RWPE2 (cell line): ENCODE measurements around the gene MRC2.

Experiments used
- ATAC-seq: fragments of 200-7000 bp; cut with Tn5 transposase; 3 replicates; pipeline ENCODE4 v1.9.1; 2021; ENCODE audit warnings: low read depth
- DNase-seq: peaks from one replicate; pipeline ENCODE4 v3.0.0-alpha.2; 2020; ENCODE audit warnings: low spot score
- H3K27ac ChIP-seq: fragments of 450-650 bp; 2 replicates; pipeline ENCODE4 v1.5.1; 2017; ENCODE audit warnings: mild to moderate bottlenecking; ENCODE audit not compliant: poor library complexity, severe bottlenecking
- H3K27me3 ChIP-seq: fragments of 250-450 bp; sonication (Bioruptor Pico); 2 replicates; pipeline ENCODE4 v1.5.1; 2021; ENCODE audit warnings: mild to moderate bottlenecking, moderate library complexity; ENCODE audit not compliant: insufficient read depth, poor library complexity, severe bottlenecking
- H3K36me3 ChIP-seq: fragments of 250-450 bp; sonication (Bioruptor Pico); 2 replicates; pipeline ENCODE4 v1.5.1; 2020; ENCODE audit warnings: low read depth, mild to moderate bottlenecking, moderate library complexity
- H3K4me1 ChIP-seq: fragments of 250-450 bp; sonication (Bioruptor Pico); 2 replicates; pipeline ENCODE4 v1.5.1; 2021; ENCODE audit warnings: mild to moderate bottlenecking, moderate library complexity; ENCODE audit not compliant: insufficient read depth, poor library complexity, severe bottlenecking
- H3K4me3 ChIP-seq: fragments of 250-450 bp; sonication (Bioruptor Pico); 2 replicates; pipeline ENCODE4 v1.5.1; 2021; ENCODE audit warnings: mild to moderate bottlenecking, moderate library complexity; ENCODE audit not compliant: severe bottlenecking
- H3K9me3 ChIP-seq: fragments of 250-450 bp; sonication (Bioruptor Pico); 2 replicates; pipeline ENCODE4 v1.5.1; 2021; ENCODE audit warnings: mild to moderate bottlenecking, moderate library complexity; ENCODE audit not compliant: severe bottlenecking
- TF ChIP-seq, protein P1 (sequence below): fragments of 450-650 bp; IDR thresholded peaks from one replicate; pipeline ENCODE4 v1.5.1; 2017; ENCODE audit warnings: mild to moderate bottlenecking, moderate library complexity; ENCODE audit not compliant: poor library complexity, severe bottlenecking

Gene MRC2, protein sequence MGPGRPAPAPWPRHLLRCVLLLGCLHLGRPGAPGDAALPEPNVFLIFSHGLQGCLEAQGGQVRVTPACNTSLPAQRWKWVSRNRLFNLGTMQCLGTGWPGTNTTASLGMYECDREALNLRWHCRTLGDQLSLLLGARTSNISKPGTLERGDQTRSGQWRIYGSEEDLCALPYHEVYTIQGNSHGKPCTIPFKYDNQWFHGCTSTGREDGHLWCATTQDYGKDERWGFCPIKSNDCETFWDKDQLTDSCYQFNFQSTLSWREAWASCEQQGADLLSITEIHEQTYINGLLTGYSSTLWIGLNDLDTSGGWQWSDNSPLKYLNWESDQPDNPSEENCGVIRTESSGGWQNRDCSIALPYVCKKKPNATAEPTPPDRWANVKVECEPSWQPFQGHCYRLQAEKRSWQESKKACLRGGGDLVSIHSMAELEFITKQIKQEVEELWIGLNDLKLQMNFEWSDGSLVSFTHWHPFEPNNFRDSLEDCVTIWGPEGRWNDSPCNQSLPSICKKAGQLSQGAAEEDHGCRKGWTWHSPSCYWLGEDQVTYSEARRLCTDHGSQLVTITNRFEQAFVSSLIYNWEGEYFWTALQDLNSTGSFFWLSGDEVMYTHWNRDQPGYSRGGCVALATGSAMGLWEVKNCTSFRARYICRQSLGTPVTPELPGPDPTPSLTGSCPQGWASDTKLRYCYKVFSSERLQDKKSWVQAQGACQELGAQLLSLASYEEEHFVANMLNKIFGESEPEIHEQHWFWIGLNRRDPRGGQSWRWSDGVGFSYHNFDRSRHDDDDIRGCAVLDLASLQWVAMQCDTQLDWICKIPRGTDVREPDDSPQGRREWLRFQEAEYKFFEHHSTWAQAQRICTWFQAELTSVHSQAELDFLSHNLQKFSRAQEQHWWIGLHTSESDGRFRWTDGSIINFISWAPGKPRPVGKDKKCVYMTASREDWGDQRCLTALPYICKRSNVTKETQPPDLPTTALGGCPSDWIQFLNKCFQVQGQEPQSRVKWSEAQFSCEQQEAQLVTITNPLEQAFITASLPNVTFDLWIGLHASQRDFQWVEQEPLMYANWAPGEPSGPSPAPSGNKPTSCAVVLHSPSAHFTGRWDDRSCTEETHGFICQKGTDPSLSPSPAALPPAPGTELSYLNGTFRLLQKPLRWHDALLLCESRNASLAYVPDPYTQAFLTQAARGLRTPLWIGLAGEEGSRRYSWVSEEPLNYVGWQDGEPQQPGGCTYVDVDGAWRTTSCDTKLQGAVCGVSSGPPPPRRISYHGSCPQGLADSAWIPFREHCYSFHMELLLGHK (N-terminal part only)

DNA sequence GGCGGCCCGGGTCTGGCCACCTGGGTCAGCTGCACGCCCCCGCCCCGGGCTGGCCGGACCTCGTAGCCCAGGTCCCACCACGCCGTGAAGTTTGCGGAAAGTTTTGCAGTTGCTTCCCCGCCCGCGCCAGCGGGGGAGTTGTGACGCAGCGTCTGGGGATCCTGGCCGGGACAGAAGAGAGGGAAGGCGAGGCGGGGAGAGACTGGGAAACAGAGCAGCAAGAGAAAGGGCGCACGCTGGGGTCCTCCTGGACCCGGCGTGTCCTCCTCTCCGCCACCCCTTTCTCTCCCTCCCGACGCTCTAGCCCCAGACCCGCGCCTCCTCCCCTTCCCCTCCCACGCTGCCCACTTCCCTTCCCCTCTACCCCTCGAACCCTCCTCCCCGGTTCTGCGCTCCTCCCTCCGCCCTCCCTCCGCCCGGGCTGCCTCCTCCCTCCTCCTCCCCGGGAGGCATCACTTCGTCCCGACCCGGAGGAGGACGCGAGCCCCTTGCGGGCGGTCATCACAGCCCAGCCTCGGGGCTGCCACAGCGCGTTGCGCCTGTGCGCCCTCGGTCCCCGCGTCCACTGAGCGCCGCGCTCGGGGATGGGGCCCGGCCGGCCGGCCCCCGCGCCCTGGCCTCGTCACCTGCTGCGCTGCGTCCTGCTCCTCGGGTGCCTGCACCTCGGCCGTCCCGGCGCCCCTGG lies at the start of gene MRC2:
MRC2 (plus strand) TSS at position 452 of the 685 bp plus-strand sequence; CDS start at position 585, 133 bp downstream.
- Histone ChIP-seq H3K4me3 (peak within 1 kb of the TSS; percentile 64), H3K27ac (peak within 1 kb of the TSS; percentile 45), H3K9me3 (no peaks in the 10 kb centered on the region), H3K4me1 (no peaks in the 10 kb centered on the region), H3K27me3 (no peaks in the 10 kb centered on the region), H3K36me3 (no peaks in the 10 kb centered on the region)
- DNase-seq (peak; percentile 80), ATAC-seq (peak; percentile 62)
- TF ChIP-seq, protein P1, sequence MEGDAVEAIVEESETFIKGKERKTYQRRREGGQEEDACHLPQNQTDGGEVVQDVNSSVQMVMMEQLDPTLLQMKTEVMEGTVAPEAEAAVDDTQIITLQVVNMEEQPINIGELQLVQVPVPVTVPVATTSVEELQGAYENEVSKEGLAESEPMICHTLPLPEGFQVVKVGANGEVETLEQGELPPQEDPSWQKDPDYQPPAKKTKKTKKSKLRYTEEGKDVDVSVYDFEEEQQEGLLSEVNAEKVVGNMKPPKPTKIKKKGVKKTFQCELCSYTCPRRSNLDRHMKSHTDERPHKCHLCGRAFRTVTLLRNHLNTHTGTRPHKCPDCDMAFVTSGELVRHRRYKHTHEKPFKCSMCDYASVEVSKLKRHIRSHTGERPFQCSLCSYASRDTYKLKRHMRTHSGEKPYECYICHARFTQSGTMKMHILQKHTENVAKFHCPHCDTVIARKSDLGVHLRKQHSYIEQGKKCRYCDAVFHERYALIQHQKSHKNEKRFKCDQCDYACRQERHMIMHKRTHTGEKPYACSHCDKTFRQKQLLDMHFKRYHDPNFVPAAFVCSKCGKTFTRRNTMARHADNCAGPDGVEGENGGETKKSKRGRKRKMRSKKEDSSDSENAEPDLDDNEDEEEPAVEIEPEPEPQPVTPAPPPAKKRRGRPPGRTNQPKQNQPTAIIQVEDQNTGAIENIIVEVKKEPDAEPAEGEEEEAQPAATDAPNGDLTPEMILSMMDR: peak; percentile 13

DNA sequence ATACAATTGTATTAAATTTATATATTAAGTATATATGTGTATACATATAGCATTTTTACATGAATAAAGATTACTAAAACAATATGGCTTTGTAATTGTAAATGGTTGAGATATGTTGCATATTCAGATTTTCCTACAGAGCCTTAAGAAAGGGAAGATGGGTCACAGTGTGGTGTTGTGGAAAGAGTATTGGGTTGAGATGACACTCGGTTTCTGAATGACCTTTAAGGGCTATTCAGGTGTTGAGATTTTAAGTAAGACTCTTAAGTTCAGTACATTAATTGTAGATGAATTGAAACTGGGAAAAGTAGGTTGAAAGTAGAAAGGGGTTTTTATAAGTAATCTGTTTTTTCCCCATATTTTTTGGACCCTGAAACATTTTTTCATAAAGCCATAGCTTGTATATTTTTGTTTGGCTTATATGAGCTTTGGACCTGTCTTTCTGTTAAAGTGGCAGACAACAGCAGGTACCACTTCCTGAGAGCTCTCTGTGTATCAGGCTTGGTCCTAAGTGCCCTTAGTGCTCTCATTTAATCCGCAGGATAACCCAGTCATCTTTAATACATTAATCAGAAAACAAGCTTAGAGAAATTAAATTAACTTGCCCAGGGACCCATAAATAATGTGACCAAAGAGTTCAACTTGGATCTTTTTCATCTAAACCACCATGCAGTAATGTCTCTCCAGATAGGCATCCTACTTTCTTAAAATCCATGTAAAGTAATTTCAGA lies 48.5 kb upstream of the MRC2 start:
- Histone ChIP-seq H3K9me3 (no peaks in the 10 kb centered on the region), H3K4me1 (no peaks in the 10 kb centered on the region), H3K4me3 (no peak overlapping the region), H3K27ac (no peak overlapping the region), H3K36me3 (peaks cover 83% of the 10 kb centered on the region), H3K27me3 (no peaks in the 10 kb centered on the region)
- TF ChIP-seq, protein P1: no peak
- ATAC-seq (no peak), DNase-seq (no peak)

DNA sequence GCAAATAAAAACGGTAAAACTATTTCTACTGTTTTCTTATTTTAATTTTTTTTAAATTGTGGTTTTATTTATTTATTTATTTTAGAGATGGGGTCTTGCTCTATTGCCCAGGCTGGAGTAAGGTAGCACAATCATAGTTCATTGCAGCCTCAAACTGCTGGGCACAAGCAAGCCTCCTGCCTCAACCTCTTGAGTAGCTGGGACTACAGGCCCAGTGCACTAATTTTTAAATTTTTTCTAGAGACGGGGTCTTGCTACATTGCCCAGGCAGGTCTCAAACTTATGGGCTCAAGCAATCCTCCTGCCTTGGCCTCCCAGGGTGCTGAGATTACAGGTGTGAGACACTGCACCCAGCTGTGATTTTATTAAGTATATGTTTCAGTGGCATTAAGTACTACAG lies 46.5 kb upstream of the MRC2 start:
- Histone ChIP-seq H3K27me3 (no peaks in the 10 kb centered on the region), H3K9me3 (no peaks in the 10 kb centered on the region), H3K4me3 (no peak overlapping the region), H3K36me3 (peaks cover 80% of the 10 kb centered on the region), H3K4me1 (no peaks in the 10 kb centered on the region), H3K27ac (no peak overlapping the region)
- ATAC-seq (no peak), DNase-seq (no peak)
- TF ChIP-seq, protein P1: no peak

DNA sequence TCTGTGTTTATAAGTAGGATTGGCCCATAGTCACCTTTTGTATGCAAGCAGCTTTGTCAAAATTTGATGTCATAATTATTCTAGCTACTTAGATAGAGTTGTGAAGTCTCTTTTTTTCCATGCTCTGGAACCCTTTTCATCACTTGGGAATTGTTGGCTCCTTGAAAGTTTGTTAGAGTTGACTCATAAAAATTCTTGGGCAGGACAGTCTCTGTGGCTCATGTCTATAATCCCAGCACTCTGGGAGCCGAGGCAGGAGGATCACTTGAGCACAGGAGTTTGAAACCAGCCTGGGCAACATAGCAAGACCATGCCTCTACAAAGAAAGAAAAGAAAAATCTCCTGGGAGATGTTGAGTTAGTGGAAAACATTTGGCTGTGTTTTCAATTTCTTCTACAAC lies 45.7 kb upstream of the MRC2 start:
- Histone ChIP-seq H3K27me3 (no peaks in the 10 kb centered on the region), H3K4me3 (no peak overlapping the region), H3K4me1 (no peaks in the 10 kb centered on the region), H3K27ac (no peak overlapping the region), H3K9me3 (no peaks in the 10 kb centered on the region), H3K36me3 (peaks cover 80% of the 10 kb centered on the region)
- ATAC-seq (no peak), DNase-seq (no peak)
- TF ChIP-seq, protein P1: no peak
